Esophagus muscularis mucosa (tissue), 3 donors: ENCODE results near the gene CDK14.

Source experiments
- CTCF ChIP-seq, 3 experiments: fragments of 200-600 bp in 2 of 3; fragments of 450-650 bp in 1 of 3; sonication (generic) in 2 of 3; IDR thresholded peaks; one replicate each; pipeline ENCODE4 v1.5.1; 2017 to 2019; ENCODE audit warnings: antibody characterized with exemption in 3 of 3, mild to moderate bottlenecking in 2 of 3, moderate library complexity in 1 of 3
- POLR2A ChIP-seq: fragments of 450-650 bp; IDR thresholded peaks from one replicate; pipeline ENCODE4 v1.6.1; 2017; ENCODE audit warnings: antibody characterized with exemption, moderate library complexity, mild to moderate bottlenecking, low read depth
- POLR2AphosphoS5 ChIP-seq, 2 donors: sonication (generic); formaldehyde crosslinking; IDR thresholded peaks; one replicate each; pipeline ENCODE4 v1.6.1; 2017; ENCODE audit warnings: antibody characterized with exemption in 2 of 2

GRCh38 chr7:91127325-91127724, 531.2 kb downstream of the CDK14 start:
- TF ChIP-seq CTCF (IDR thresholded peaks at IDR 0.05) (no peak), POLR2A (no peak), POLR2AphosphoS5 (IDR thresholded peaks at IDR 0.05) (no peak)
